GM18505 (cell line): ENCODE measurements around the gene SLC35B1.

Experiments used
- ATAC-seq: cut with Tn5 transposase; IDR thresholded peaks from one replicate; pipeline ENCODE4 v1.9.1; 2021; ENCODE audit not compliant: unreplicated experiment
- POLR2A ChIP-seq: IDR thresholded peaks from 4 replicates; pipeline ENCODE4 v1.6.1; 2011; ENCODE audit warnings: borderline replicate concordance; ENCODE audit not compliant: insufficient read depth, insufficient read length; ENCODE audit errors: extremely low read depth

The SLC35B1 gene, protein sequence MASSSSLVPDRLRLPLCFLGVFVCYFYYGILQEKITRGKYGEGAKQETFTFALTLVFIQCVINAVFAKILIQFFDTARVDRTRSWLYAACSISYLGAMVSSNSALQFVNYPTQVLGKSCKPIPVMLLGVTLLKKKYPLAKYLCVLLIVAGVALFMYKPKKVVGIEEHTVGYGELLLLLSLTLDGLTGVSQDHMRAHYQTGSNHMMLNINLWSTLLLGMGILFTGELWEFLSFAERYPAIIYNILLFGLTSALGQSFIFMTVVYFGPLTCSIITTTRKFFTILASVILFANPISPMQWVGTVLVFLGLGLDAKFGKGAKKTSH

DNA sequence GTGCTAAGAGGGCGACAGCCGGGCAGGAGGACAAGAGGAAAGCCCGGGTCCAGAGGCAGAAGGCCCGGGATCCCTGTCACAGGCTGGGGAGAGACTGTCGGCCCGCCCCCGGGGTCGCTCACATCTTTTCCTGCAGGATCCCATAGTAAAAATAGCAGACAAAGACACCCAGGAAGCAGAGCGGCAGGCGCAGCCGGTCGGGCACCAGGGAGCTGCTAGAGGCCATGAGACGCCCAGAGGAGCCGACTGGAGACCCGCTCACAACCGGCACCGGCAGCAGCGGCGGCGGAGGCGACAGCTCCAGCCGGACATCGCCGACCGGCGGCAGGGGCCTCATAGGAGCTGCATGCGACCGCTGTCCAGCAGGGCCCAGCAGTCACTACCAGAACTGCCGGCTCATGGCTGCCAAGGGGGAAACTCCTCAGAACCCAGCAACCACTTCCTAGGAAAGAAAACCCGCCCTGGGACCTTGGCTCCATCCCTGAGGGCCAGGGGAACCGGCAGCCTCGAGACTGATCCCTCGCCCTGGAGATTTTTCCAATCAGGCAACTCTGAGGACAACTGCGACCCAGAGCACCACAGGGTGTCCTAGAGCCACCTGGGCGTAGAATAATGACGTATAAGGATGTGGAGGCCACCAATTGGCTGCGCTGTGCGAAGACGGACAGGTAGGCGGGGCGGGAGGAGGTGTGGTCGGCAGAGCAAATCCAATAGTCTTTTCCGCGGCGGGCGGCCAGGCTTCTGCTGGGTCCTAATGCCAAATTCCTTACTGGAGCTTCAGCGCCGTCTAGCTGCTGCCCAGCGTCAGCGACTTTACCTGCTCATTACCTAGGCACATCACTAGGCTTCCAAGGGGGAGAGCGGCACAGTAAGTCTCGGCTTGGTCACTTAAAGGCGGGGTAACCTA, at the start of gene SLC35B1:
Gene SLC35B1 (minus strand): TSS at position 357 of the 907 bp plus-strand sequence. CDS start 131 bp downstream, at position 226.
- peak; percentile 92 for ATAC-seq
- TF ChIP-seq POLR2A: peak; percentile 88

DNA sequence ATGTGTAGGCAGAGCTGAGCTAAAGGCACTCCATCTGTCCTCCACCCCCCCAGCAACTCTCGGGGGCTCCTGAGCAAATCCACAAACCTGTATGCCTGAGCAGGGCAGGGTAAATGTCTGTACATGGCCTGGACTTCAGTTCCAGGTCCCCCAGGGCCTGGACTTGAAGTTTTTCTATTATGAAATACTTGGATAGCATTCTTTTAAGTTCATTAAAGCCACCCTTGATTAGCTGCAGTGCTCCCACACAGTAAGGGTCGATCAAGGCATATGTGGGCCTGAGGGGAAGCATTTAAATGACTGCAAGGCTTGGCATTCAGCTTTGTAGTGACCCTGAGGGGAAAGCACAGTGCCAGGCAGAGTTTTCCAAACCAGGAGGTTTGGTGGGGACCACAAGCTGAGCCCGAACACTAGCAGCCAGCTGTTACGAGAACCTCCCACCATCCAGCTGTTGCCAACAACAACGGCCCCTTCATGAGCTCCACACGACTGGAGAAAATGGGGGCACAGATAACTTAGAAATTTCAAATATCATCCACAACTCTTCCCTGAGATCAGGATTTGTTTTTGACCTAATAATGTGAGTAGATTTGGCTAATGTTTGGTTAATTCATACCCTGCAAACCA, 49.5 kb upstream of the SLC35B1 start:
- ATAC-seq: no peak
- TF ChIP-seq POLR2A: no peak

DNA sequence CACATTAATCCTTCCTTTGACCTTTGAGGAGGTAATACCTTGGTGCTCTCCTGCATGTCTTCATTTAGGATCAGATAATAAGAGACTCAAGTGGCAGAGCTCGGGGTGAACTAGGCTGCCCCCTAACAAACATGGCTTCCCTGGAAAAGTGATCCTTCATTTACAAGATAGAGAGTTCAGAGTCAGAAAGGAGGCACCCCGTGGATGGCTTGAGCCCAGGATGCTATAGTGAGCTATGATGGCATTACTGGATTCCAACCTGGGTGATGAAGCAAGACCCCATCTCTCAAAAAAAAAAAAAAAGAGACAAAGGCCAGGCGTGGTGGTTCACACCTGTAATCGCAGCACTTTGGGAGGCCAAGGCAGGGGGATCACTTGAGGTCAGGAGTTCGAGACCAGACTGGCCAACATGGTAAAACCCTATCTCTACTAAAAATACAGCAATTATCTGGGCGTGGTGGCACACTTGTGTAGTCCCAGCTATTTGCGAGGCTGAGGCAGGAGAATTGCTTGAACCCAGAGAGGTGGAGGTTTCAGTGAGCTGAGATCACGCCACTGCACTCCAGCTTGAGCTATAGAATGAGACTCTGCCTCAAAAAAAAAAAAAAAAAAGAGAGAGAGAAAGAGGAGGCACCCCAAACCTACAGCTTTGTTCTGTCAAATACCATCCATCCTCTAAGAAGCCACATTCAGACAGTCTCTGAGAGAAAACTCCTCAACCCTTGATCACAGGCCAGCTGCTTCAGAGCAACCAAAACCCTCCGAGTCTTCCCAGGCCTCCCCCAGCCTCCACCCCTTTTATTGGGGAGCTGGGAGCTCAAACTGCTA, 48.8 kb upstream of the SLC35B1 start:
- ATAC-seq: no peak
- no peak for TF ChIP-seq POLR2A

DNA sequence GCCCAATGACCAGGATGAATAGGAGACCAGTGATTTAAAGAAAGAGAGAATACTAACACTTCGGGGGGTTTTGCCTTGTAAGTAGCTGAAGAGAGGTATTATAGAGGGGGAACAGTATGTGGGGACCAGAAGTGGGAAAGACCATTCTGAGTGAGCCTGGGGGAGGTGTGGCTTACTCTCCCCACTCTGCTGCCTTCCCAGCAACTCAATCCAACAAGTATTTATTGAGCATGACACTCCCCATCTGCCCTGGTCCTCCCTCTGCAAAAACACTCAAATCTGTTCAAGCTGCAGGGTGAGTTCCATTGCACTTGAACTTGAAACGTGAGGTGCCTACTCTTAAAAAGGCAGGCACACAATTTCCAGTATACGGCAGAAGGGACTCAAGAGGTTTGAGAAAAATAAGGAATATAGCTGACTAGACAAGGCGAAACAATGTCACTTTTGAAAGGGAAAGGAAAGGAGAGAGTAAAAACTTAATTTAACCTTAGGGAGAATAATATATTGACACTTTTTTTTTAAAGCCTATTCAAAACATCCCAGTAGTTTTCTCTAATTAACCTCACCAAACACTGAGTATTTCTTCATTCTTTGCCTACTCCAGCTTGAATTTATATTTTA, 48.0 kb upstream of the SLC35B1 start:
- no peak for ATAC-seq
- TF ChIP-seq POLR2A: no peak

DNA sequence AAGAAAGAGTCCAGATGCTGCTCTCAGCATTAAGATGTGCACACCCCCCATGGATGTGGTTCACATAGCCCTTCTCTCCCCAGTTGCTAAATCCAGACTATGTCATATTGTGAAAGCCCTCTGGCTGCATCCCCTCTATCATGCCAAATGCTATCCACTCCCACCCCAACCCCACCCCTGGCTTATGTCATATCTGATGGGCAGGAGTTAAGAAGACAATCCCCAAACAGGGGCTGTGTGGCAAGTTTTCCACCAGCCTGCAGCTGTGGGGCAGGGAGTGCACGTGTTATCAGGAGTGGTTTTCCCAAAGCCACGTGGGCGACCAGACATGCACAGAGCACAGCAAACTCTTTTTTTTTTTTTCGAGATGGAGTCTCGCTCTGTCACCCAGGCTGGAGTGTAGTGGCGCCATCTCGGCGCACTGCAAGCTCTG, 46.2 kb upstream of the SLC35B1 start:
- no peak for TF ChIP-seq POLR2A
- no peak for ATAC-seq

DNA sequence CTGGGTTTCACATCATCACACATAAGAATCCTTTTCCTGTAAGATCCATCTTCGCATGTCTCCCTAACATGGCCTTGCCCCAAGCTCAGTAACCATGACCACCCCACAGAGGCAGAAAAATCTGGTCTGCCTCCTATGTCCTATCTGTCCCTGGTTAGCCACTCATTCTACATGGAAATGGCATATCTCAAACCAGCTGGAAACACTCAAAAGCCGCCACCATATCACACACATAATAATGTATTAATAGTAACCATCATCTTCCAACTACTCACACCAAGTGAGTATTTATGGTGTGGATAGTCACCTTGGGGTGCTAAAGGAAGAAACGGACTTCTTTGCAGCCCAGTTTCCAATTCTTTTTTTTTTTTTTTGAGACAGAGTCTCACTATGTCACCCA, 44.7 kb upstream of the SLC35B1 start:
- ATAC-seq: no peak
- TF ChIP-seq POLR2A: no peak

DNA sequence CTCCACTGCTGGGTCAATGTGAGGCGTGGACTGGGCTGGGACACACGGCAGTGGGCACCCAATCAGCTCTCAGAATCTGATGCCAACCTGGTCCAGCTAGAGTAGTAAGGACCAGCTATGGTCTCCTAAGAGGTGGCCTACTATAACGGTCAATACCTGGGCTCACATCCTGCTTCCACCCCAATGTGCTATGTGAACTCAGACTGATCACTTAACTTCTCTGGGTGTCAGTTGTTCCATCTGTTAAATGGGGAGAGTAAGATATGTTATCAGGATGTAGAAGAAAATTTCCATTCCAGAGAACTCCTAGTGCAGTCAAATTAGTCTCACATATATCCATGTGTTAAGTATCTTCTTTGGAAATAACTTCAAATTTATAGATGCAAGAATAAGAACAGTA, 42.0 kb upstream of the SLC35B1 start:
- no peak for TF ChIP-seq POLR2A
- no peak for ATAC-seq

DNA sequence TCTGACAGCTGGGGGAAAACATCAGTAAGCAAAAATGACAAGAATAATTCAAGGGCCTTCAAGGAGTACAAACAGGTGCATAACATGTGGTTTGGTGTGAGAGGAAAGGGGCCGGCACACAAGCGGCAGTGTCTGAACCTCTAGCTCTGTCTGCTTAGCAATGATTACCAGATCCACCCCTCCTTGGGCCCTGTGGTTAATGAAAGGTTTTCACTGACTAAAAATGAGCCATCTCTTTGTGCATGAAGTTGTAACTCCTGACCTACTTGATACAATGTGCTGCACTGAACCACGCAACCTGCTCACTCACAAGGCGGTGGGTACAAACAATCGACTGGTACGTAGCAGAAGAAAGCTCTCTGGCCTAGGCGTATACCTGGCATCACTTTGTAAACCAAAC, 41.0 kb upstream of the SLC35B1 start:
- ATAC-seq: peak; percentile 71
- no peak for TF ChIP-seq POLR2A

DNA sequence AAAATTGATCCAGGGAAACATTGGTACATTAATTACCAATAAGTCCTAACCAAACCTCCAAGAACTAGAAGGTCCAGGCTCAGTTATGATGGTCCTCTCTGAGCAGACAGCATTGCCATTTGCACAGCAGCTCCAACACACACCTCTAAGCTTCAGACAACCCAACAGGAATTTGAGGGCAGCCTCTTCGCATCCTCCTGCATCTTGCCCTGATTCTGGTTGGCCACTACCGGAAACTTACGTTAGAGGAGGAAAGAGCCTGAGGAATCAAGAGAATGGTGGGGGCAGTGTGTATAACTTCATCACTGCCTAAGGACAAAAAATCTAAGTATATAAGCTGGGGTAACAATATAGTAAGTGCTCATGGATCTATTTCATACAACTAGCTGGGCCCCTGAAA, 40.5 kb upstream of the SLC35B1 start:
- ATAC-seq: no peak
- no peak for TF ChIP-seq POLR2A

DNA sequence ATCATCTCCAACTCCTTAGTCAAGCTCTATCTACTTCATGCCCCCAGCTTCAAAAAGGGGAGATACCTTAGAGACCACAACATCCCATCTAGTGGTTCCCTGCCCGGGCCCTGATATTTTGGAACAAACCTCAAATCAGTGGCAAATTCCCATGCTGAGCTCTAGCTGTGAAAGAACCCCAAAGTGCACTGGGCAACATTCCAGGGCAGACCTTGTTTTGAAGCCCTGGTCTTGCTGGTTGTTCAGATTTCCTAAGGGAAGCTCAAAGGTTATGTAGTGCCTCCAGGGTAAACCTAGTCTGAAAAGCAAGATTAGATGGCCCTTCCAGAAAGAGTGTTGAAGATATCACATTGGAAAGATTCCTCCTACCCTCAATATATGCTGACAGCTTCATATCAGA, 39.9 kb upstream of the SLC35B1 start:
- no peak for TF ChIP-seq POLR2A
- ATAC-seq: no peak

DNA sequence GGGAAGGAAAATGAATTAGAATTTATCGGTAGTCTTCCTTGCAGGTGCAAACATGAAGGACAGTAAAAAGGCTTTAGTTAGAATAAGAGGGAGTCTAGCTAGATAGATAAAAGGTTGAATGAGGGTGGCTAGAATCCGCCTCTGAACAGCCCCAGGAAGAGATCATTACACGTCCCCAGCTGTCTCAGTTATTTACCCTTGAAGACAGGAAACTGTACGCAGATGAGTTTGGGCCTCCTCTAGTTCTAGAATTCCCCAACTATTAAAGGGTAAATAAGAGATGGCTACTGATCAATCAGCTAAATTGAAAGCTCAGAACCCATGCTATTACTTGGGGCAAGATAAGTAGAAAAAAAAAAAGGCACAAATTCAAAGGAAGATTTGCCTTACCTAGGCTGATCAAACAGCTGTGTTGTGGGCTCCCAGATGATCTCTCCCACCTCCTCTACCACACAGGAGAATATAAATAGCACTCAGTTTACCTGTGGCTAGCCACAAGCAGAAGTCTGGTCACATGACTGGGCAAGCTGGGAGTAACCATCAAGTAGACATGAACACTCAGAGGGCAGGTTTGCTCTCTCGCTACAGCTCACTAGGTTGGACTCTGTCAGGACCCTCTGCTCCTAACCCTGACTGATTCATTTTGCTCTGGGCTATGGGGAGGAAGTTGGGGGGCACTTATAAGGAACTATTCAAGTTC, 39.2 kb upstream of the SLC35B1 start:
- TF ChIP-seq POLR2A: peak; percentile 53
- ATAC-seq: peak; percentile 45

DNA sequence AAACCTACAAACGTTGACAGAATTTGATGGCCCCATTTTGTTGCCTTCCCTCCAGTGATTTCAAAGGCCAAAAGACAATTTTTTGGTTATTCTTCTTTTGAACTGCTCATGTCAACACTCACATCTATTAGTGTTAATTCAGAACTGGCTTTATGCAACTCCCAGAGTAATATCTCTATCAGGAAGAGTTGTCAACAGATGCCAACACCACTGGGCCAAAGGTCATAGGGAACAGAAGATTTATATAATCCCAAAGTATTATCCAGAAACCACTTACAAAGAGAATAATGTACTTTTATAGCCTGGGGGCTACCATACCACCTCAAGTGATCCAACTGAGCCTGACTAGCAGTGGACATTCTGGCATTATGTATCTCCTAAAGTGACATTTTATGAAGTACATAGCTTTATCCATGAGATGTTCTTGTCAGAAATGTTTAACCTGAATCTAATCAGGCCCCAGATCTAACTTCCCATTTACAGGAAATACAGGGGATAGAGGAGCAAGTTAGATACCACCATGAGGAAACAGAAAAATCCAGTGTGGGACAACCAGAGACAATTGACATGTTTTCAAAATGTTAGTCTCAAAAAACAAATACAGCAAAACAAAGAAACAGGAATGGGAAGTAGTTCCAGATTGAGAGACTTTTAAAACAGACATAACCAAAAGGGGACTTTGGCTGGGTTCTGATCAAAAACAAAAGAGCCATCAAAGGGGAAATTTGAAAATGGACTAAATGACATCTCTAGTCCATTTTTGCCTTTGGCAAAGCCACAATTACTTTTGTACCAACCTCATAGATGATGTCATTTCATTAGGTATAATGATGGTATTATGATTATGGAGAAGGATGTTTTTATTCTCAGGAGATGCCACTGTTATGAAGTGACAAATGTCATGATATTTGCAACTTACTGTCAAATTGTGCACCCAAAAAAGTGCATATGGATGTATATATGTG, 37.7 kb upstream of the SLC35B1 start:
- no peak for TF ChIP-seq POLR2A
- no peak for ATAC-seq
